Measurements from ENCODE around the gene RAB40B. TPM values are rescaled to one million over a fixed set of nuclear protein-coding genes. Genes with fewer than 3 reads are reported as not detected.

The RAB40B gene
- total RNA-seq, 2 donors from 2014 or later, result 23.8 to 34.9 TPM

DNA sequence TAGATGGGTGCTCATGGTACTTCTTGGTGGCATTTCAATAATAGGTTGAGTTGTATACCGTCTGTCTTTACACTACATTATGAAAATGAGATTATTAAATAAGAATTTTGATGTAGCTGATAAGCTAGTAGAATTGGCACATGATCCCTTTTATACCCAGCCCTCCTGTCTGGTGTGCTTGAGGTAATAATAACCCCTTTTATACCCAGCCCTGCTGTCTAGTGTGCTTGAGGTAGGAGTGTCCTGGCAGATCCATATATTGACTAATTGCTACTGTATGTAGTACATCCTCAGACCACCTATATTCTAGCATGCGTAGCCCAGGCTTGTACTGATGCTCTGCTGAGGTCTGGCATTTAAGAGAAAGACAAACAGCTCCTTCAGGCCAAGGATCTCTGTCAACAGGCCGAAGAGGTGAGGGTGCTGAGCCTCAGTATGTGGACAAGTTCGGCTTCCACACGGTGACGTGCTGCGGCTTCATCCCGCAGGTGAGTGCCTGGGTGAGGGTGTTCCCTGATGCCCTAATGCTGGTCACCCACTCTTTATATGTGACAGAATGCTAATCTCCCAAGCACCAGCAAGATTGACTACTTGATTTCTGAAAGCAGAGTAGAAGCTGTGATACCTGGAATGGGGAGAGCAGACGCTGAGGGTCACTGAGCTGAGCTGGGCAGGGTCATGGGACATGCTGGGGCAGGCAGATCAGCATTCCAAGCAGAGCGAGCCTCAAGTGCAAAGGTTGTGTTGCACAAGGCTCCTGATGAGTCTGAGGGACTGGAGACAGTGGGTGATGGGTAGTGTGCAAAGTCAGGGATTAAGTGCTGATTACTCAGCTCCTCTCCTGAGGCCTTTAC, 42.6 kb upstream of the RAB40B start:
- intact Hi-C loops (cut with DNase I), result no loop called here
- no peak for DNase-seq (ENCODE audit: low spot score)
- Histone ChIP-seq H3K36me3 (peaks cover 0 to 8% of the 10 kb centered on the region in 2 donors), H3K4me1 (replicated peaks) (peaks cover 2% of the 10 kb centered on the region), H3K27ac (no peak overlapping the region), H3K4me3 (no peak overlapping the region), H3K27me3 (replicated peaks; ENCODE audit: insufficient read depth) (no peaks in the 10 kb centered on the region), H3K9me3 (no peaks in the 10 kb centered on the region)
- TF ChIP-seq POLR2AphosphoS5 (IDR thresholded peaks at IDR 0.05), result no peak
- no peak for TF ChIP-seq POLR2A (IDR thresholded peaks at IDR 0.05)
- TF ChIP-seq, protein P1, sequence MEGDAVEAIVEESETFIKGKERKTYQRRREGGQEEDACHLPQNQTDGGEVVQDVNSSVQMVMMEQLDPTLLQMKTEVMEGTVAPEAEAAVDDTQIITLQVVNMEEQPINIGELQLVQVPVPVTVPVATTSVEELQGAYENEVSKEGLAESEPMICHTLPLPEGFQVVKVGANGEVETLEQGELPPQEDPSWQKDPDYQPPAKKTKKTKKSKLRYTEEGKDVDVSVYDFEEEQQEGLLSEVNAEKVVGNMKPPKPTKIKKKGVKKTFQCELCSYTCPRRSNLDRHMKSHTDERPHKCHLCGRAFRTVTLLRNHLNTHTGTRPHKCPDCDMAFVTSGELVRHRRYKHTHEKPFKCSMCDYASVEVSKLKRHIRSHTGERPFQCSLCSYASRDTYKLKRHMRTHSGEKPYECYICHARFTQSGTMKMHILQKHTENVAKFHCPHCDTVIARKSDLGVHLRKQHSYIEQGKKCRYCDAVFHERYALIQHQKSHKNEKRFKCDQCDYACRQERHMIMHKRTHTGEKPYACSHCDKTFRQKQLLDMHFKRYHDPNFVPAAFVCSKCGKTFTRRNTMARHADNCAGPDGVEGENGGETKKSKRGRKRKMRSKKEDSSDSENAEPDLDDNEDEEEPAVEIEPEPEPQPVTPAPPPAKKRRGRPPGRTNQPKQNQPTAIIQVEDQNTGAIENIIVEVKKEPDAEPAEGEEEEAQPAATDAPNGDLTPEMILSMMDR (IDR thresholded peaks at IDR 0.05), result no peak
- 95% methylated on average over 10 of the region's 10 CpGs for WGBS

DNA sequence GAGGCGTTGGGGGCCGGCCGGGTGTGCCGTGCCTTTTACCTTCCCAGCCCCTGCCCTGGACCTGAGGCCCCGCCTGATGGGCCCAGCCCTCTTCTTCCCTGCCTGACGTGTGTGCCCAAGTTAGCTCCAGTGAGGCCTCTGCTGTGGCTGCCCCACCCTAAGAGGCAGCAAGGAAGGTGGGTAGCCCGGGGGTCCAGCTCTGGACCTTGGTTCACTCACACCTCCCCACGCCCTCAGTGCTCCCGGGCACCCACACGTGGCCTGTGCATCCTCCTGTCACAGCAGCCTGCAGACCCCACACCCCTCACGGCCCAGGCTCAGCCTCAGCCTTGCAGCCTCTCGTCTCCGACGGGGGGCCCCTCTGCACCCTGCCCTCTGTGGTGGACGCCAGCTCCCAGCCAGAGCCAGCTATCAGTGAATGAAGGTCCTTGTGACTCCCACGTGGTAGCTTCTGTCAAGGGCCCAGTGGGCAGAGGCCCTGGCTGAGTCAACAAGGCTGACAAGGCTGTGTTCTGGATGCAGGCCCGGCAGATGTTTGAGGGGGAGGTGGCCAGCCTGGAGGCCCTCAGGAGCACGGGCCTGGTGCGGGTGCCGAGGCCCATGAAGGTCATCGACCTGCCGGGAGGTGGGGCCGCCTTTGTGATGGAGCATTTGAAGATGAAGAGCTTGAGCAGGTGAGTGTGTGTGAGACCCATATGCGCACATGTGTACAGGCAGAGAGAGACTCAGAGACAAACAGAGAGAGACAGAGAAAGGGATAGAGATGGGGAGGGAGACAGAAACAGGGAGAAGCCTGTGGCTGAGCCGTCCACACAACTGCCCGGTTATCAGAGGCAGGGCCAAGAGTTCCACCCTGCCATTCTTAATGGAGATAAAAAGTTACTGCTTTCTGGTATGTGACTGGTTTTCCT, 39.7 kb upstream of the RAB40B start:
- H3K36me3 ChIP-seq, result peaks cover 0 to 8% of the 10 kb centered on the region in 2 donors
- no peak overlapping the region for H3K27ac ChIP-seq
- no peak overlapping the region for H3K4me3 ChIP-seq
- no peaks in the 10 kb centered on the region for H3K27me3 ChIP-seq (replicated peaks; ENCODE audit: insufficient read depth)
- TF ChIP-seq, protein P1 (IDR thresholded peaks at IDR 0.05), result no peak
- TF ChIP-seq POLR2A (IDR thresholded peaks at IDR 0.05), result no peak
- no peak for TF ChIP-seq POLR2AphosphoS5 (IDR thresholded peaks at IDR 0.05)
- no peaks in the 10 kb centered on the region for H3K9me3 ChIP-seq
- intact Hi-C loops (cut with DNase I), result no loop called here
- no peak for DNase-seq (ENCODE audit: low spot score)
- peaks cover 2% of the 10 kb centered on the region for H3K4me1 ChIP-seq (replicated peaks)
- WGBS, result 88% methylated on average over 26 of the region's 26 CpGs

DNA sequence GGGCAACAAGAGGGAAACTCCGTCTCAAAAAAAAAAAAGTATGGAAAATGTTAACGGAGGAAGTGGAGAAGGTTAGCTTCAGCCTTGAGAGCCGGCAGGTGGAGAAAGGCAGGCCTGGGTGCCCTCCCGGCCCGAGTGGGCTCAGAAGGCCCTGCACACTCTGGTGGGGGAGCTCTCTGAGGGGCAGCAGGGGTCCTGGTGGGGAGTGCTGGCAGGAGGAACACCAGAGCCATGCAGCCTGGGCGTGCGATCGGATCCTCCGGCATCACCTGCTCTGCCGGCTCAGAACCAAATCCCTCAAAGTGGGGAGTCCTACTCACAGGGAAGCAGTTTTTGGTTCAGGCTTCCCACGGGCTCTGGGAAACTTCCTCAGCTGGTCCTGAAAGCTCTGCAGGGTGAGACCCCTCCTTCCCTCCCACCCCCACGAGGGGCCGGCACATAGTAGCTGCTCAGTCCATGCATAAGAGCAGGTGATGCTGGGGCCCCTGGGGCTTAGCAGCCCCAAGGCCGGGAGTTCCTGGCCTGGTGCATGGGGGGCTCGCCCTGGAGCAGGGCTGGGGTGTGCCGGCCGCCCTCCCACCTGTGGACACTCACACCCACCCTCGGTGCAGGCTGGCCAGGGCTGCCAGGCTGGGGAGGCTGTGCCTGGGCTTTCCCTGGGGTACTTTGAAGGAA, 38.1 kb upstream of the RAB40B start:
- 84% methylated on average over 16 of the region's 18 CpGs for WGBS
- Histone ChIP-seq H3K27ac (no peak overlapping the region), H3K4me3 (peak overlapping the region in 1 of 2 donors; percentile 71), H3K27me3 (replicated peaks; ENCODE audit: insufficient read depth) (no peaks in the 10 kb centered on the region), H3K9me3 (no peaks in the 10 kb centered on the region), H3K36me3 (peaks cover 0 to 8% of the 10 kb centered on the region in 2 donors), H3K4me1 (replicated peaks) (peaks cover 2% of the 10 kb centered on the region)
- intact Hi-C loops (cut with DNase I), result no loop called here
- no peak for TF ChIP-seq POLR2AphosphoS5 (IDR thresholded peaks at IDR 0.05)
- TF ChIP-seq POLR2A (IDR thresholded peaks at IDR 0.05), result no peak
- TF ChIP-seq, protein P1 (IDR thresholded peaks at IDR 0.05), result no peak
- no peak for DNase-seq (ENCODE audit: low spot score)

DNA sequence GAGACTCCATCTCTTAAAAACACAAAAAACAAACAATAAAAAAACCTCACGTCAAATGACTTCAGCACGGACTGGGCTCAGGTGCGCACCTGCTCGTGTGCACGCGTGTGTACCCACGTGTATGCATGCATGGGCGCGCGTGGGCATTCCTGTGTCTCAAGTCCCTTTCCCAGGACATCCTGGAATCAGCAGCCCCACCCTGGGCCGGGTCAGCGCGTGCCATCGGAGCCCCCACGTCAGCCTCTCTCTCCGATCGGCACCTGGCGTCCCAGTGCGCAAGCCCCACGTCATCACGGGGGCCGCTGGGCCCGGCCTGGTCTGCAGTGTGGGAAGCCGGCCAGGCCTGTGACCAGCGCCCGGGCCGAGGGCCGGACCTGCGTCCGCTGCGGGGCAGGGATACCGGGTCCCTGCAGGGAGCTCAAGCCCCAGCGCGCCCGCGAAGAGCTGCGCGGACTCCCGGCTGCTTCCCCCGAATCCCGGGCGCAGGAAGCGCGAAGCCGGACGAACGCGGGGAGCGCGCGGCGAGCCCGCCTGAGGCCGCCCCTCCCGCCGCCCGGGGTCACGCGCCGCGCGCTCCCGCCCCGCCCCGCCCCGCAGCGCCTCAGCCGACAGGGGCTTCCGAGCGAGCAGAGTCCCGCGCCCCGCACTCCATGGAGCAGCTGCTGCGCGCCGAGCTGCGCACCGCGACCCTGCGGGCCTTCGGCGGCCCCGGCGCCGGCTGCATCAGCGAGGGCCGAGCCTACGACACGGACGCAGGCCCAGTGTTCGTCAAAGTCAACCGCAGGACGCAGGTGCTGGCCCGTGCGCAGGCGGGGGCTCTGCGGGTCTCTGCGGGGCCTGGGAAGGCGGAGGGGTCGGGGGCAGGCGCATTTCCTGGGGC, 36.7 kb upstream of the RAB40B start, which contains the start of gene FN3K:
FN3K (plus strand) TSS at position 629 of the 880 bp plus-strand sequence; CDS start at position 651, 22 bp downstream.
- peak within 1 kb of the TSS; percentile 77 to 78 for H3K27ac ChIP-seq
- H3K9me3 ChIP-seq, result no peaks in the 10 kb centered on the region
- no peaks in the 10 kb centered on the region for H3K36me3 ChIP-seq
- no peaks in the 10 kb centered on the region for H3K27me3 ChIP-seq (replicated peaks; ENCODE audit: insufficient read depth)
- intact Hi-C loops (cut with DNase I), result no loop called here
- TF ChIP-seq POLR2A (IDR thresholded peaks at IDR 0.05), result peak; percentile 10
- TF ChIP-seq, protein P1 (IDR thresholded peaks at IDR 0.05), result no peak
- TF ChIP-seq POLR2AphosphoS5 (IDR thresholded peaks at IDR 0.05), result peak; percentile 8
- peak within 1 kb of the TSS; percentile 71 to 84 for H3K4me3 ChIP-seq
- H3K4me1 ChIP-seq (replicated peaks), result peaks cover 2% of the 10 kb centered on the region
- peak; percentile 40 for DNase-seq (ENCODE audit: low spot score)
- 2% methylated on average over 80 of the region's 101 CpGs for WGBS

Data from prostate gland (tissue), 2 donors.